Measurements from ENCODE around the gene PITPNM2.

Gene PITPNM2

DNA sequence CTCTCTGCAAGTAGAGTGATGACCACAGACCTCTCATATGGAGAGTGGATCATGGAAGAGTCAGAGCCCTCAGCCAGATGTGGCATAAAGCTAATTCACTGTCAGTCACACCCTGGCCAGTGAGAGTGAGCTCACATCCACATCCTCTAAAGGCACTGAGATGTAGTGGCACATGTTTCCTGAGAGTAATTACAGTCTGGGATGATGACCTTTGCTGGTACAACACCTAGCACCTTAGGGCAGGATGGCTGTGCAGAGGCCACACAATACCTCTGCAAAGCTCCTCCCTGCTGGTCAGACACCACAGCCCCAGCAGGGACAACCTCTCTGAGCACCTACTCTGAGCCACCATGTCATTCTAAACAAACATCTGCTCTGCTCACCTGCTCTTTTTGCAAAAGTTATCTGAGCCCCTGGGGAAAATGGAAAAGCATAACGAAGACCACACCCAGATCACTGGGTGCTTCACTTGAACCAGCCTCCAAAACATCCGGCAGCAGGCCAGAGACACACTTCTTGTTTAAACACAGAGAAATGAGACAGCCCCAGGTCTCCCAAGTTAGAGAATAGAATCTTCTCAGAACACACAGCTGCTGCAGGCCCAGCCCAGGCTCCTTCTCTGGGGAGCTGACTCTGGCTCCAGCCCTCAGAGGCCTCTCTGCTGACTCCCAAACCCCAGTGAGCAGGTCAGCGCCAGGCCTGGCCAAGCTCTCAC is 30.3 kb downstream of the PITPNM2 start:
- H3K4me3 Mint-ChIP-seq = no peak overlapping the region
- no peaks in the 10 kb centered on the region for H3K36me3 Mint-ChIP-seq (ENCODE audit: low read depth)
- H3K27me3 Mint-ChIP-seq = no peaks in the 10 kb centered on the region
- H3K4me1 Mint-ChIP-seq (ENCODE audit: low read depth) = peaks cover 4% of the 10 kb centered on the region
- no peak overlapping the region for H3K27ac Mint-ChIP-seq
- intact Hi-C loops (cut with micrococcal nuclease) = no loop called here
- H3K9me3 Mint-ChIP-seq = no peaks in the 10 kb centered on the region

DNA sequence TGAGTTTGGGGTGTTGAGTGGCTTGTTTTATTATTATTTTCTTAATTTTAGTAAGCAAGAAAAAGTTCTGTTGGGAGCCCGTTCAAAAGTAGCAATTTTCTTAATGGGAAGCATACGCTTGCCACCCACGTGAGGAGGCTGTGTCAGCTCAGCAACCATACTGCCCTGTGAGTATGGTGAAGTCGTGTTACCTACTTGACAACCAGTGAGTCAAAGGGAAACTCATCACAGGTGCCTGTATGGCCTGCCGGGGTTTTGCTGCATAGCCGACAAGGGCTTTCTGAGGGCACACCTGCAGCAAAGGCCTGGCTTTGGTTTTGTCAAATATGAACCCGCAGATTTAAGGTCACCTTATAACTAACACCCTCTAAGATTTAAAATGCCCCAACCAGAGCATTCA is 31.1 kb downstream of the PITPNM2 start:
- Mint-ChIP-seq H3K4me3 (no peak overlapping the region), H3K27ac (no peak overlapping the region), H3K4me1 (ENCODE audit: low read depth) (peaks cover 12% of the 10 kb centered on the region), H3K27me3 (no peaks in the 10 kb centered on the region), H3K9me3 (no peaks in the 10 kb centered on the region), H3K36me3 (ENCODE audit: low read depth) (no peaks in the 10 kb centered on the region)
- intact Hi-C loops (cut with micrococcal nuclease) = no loop called here

DNA sequence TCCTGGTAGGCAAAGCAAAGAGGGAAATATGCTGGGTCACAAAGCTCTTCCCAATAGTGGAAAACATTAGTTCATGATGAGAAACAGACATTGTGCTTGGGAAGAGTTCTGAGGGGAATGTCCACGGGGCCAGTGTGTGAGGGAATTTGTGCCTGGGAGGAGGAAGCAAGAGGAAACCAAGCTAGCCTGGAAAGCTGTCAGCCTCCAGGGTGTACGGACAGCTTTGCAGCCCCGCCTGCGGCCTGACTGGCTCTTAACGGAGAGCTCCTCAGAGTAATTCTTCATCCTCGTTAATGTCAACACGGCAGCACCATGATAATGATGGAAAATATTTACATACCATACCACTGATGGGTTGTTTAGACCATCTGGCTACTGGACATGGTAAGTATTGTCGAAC is 32.4 kb downstream of the PITPNM2 start:
- H3K27me3 Mint-ChIP-seq = no peaks in the 10 kb centered on the region
- no peak overlapping the region for H3K4me3 Mint-ChIP-seq
- intact Hi-C loops (cut with micrococcal nuclease) = no loop called here
- H3K9me3 Mint-ChIP-seq = no peaks in the 10 kb centered on the region
- peaks cover 14% of the 10 kb centered on the region for H3K4me1 Mint-ChIP-seq (ENCODE audit: low read depth)
- H3K27ac Mint-ChIP-seq = no peak overlapping the region
- H3K36me3 Mint-ChIP-seq (ENCODE audit: low read depth) = no peaks in the 10 kb centered on the region

DNA sequence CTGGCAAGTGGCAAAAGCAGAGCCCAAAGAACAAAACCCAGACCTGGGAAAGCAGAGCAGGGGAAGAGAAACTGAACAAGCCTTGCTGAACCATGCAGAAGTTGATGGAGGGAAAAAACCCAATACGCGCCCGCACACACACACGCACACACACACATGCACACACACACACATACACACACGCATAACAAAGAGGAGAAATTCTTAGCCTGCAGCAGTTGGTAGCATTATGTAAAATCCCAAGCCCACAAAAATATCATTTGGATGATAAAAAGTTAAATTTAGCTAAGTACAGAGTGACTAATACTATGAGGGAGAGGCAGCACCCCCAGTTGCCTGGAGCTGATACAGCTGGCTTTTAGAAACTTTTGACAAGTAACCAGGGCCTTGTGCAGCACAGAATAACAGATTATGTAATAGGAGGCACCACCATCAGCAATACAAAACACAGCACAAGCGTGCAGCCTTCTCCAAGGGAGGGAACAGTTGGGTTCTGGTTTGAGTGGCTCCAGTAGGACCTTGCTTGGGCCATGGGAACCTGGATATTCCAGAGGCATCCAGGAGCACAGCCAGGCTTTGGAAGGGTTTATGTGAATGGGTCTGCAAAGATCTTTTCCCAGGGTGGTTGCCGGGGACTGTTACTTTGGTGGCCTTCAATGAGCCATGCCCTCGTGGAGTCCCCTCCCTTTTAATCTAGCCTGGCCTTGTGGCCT is 35.3 kb downstream of the PITPNM2 start:
- H3K9me3 Mint-ChIP-seq = no peaks in the 10 kb centered on the region
- intact Hi-C loops (cut with micrococcal nuclease) = no loop called here
- H3K27ac Mint-ChIP-seq = no peak overlapping the region
- peaks cover 14% of the 10 kb centered on the region for H3K4me1 Mint-ChIP-seq (ENCODE audit: low read depth)
- H3K27me3 Mint-ChIP-seq = no peaks in the 10 kb centered on the region
- no peak overlapping the region for H3K4me3 Mint-ChIP-seq
- H3K36me3 Mint-ChIP-seq (ENCODE audit: low read depth) = no peaks in the 10 kb centered on the region

DNA sequence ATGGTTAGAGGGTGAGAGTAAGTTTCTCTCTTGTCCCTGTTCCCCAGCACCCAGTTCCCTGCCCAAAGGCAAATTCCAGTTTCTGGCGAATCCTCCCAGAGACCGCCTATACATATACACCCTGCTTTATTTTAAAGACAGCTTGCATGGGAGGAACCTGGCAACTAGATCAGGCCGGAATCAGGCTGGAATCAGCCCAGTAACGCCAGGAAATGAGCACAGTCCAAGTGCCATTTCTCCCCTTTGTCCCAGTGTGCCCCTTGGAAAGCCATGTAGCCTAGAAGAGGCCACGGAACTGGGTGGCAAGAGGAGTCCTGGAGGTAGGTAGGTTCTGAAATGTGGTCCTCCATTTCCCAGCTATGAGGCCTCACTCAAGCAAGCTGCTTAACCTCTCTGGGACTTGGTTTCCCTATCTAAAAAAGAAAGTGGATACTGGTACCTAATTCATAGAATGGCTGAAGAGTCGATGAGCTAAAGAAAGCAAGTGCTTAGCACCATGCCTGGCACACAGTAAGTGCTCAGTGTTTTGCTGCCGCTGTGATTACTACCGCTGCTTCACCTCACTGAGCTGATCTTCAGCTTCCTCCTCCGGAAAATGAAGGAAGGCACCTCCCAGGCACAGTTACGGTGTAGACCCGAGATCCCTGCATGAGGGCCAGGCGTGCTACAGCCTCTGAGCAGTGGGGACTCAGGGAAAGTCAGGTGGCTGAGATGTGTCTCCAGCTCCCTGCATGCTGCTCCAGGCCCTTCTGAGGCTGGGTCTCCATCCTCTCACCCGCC is 36.4 kb downstream of the PITPNM2 start:
- Mint-ChIP-seq H3K9me3 (no peaks in the 10 kb centered on the region), H3K36me3 (ENCODE audit: low read depth) (no peaks in the 10 kb centered on the region), H3K27ac (no peak overlapping the region), H3K4me1 (ENCODE audit: low read depth) (peaks cover 14% of the 10 kb centered on the region), H3K4me3 (no peak overlapping the region), H3K27me3 (no peaks in the 10 kb centered on the region)
- intact Hi-C loops (cut with micrococcal nuclease) = no loop called here

DNA sequence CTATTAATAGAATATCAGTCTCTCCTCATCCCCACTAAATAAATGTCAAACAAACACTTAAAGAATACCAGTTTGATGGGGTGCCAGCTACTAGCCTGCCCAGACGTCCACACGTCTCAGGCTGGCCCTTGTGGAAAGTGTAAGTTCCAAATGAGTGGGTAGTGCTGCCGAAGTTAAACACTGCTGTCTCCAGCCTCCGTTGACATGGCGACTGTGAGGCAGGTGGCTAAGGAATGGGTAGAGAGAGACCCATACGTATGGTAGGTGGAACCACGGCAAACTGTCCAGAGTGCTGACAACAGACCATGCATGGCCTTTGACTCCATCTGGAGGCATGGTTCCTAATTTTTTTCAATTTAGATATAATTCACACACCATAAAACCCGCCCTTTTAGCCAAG is 37.9 kb downstream of the PITPNM2 start:
- intact Hi-C loops (cut with micrococcal nuclease) = no loop called here
- Mint-ChIP-seq H3K27me3 (no peaks in the 10 kb centered on the region), H3K27ac (no peak overlapping the region), H3K4me1 (ENCODE audit: low read depth) (peaks cover 20% of the 10 kb centered on the region), H3K9me3 (no peaks in the 10 kb centered on the region), H3K36me3 (ENCODE audit: low read depth) (no peaks in the 10 kb centered on the region), H3K4me3 (no peak overlapping the region)

DNA sequence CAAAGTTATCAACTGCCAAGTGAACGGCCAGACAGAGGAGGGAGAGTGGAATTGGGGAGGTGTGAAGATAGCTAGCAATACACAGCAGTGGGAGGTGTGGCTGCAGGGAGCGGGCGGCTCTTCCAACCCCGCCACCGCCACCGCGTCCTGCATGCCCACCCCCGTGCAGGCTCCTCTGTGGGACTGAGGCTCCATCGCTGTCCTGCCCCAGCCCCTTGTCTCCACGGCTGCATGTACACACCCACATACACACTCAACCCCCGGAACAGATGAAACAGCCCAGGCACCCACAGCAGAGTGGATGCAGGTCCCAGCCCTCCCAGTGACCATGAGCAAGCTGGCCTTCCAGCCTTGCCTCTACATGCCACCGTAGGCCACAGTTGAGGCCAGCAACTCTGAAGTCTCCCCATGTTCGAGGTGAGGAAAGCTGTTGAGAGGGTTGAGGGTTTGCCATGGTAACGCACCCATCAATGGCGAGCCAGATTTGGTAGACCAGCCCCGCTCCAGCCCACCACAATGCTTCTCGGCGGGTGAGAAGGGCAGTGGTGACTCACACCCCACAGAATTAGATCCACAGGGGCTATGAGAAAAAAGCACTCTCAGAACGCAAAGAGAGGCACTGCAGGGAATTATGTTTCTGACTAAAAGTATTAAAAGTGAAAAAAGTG is 39.3 kb downstream of the PITPNM2 start:
- H3K4me1 Mint-ChIP-seq (ENCODE audit: low read depth) = peaks cover 34% of the 10 kb centered on the region
- H3K9me3 Mint-ChIP-seq = no peaks in the 10 kb centered on the region
- intact Hi-C loops (cut with micrococcal nuclease) = no loop called here
- no peak overlapping the region for H3K4me3 Mint-ChIP-seq
- H3K27me3 Mint-ChIP-seq = no peaks in the 10 kb centered on the region
- H3K27ac Mint-ChIP-seq = no peak overlapping the region
- no peaks in the 10 kb centered on the region for H3K36me3 Mint-ChIP-seq (ENCODE audit: low read depth)

DNA sequence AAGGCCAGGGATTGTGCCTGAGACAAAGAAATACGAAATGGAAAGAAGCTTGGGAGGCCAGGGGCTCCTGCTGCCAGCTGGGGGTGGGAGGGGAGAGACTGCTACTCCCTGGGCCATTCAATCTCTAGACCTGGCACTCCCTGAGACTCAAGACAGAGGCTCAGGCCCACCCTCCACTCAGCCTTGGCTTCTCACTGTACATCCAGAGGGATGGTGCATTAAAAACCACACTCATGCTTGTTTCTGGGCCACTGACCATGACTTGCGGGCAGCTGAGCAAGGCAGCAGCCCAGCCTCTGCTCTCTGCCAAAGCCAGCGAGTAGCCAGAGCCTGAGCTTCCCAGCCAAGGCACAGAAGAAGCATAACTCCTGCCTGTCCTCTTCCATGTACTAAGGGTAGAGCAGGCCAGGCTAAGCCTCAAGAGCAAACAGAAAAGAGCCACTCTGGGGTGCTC is 41.5 kb downstream of the PITPNM2 start:
- no peaks in the 10 kb centered on the region for H3K9me3 Mint-ChIP-seq
- peaks cover 40% of the 10 kb centered on the region for H3K4me1 Mint-ChIP-seq (ENCODE audit: low read depth)
- no peaks in the 10 kb centered on the region for H3K36me3 Mint-ChIP-seq (ENCODE audit: low read depth)
- no peak overlapping the region for H3K27ac Mint-ChIP-seq
- no peaks in the 10 kb centered on the region for H3K27me3 Mint-ChIP-seq
- no peak overlapping the region for H3K4me3 Mint-ChIP-seq
- intact Hi-C loops (cut with micrococcal nuclease) = no loop called here

DNA sequence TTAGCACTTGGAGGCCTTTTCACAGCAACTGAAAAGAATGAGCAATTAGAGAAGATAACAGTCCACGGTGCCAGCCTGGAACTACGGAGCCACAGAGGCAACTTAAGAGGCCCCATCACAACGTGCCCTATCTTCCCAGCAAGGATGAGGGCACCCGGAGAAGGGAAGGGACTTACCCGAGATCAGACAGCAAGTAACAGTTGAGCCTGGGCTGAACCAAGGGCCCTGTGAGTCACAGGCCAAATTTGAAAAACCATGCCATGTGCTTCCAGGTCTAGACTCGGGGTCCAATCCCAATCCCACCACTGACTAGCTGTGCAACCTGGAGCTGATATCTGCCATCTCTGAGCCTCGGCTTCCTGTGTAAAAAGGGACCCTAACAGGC is 42.2 kb downstream of the PITPNM2 start:
- no peak overlapping the region for H3K27ac Mint-ChIP-seq
- no peak overlapping the region for H3K4me3 Mint-ChIP-seq
- no peaks in the 10 kb centered on the region for H3K36me3 Mint-ChIP-seq (ENCODE audit: low read depth)
- no peaks in the 10 kb centered on the region for H3K27me3 Mint-ChIP-seq
- H3K9me3 Mint-ChIP-seq = no peaks in the 10 kb centered on the region
- H3K4me1 Mint-ChIP-seq (ENCODE audit: low read depth) = peaks cover 40% of the 10 kb centered on the region
- intact Hi-C loops (cut with micrococcal nuclease) = no loop called here

DNA sequence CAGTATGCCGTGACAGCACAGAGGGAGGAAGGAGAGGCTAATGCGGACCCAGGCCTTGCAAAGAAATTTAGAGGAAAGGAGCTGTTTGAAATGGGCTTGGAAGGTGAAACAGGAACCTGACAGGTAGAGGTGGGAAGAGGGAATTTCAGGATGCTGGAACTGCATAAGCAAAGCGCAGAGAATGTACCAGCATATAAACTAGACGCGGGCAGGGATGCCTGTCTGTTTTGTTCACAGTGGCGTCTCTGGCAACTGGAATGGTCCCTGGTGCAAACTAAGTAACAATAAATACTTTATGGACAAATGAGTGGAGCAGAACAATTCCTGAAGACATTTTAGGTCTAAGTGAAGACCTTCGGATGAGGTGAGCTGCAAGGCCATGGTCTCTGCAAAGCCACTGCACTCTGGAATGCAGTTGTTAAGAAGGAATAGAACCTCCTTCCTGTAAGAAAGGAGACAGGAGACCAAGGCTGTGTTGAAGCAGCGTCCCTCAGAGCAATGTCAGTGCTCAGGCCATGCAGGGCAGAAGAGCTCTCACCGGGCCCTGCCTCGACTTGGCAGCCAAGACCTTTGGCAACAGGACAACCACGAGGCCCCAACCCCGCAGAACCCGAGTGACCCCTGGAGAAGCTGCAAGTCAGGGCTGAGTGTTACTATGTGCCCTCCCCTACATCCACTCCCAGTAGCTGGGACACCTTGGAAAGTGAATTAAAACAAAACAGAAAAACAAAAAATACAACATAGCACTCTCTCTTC is 42.8 kb downstream of the PITPNM2 start:
- peaks cover 40% of the 10 kb centered on the region for H3K4me1 Mint-ChIP-seq (ENCODE audit: low read depth)
- H3K4me3 Mint-ChIP-seq = no peak overlapping the region

DNA sequence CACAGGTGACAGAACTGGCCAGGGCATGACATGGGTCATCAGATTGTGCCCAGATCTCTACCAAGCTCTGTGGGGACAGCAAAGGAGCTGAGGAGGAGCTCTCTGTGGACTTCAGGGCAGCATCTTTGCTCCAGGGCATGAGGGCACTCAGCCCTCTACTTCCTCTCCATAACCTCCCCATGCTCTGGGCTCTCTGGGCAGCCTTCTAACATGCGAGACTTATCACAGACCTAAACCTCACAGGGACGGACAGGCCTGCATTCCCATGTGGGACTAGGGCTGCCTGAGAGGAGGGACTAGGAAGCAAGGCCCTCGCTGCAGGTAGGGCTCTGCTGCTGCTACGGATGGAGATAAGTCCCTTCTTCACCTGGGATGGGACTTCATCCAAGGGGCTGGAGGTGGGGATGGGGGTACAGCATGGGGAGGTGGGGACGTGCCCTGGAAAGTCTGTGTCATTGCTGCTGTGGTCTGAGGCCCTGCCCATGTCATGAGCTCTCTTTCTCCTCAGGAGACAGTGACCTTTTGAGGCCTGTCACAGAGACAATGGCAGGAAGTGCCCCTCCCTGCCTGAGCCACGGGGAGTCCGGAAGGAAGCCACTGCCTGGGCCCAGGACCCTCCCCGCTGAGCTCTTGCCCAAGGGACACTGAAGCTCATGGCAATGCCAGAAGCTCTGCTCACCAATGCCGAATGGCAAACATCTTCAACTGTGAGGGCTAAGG is 44.1 kb downstream of the PITPNM2 start:
- intact Hi-C loops (cut with micrococcal nuclease) = no loop called here
- Mint-ChIP-seq H3K4me3 (no peak overlapping the region), H3K36me3 (ENCODE audit: low read depth) (no peaks in the 10 kb centered on the region), H3K27me3 (no peaks in the 10 kb centered on the region), H3K4me1 (ENCODE audit: low read depth) (peaks cover 40% of the 10 kb centered on the region), H3K9me3 (no peaks in the 10 kb centered on the region), H3K27ac (peak overlapping the region; percentile 77)

More for the DNA sequence above, 42.8 kb downstream of the PITPNM2 start:
- Mint-ChIP-seq H3K36me3 (ENCODE audit: low read depth) (no peaks in the 10 kb centered on the region), H3K9me3 (no peaks in the 10 kb centered on the region), H3K27ac (peak overlapping the region; percentile 77), H3K27me3 (no peaks in the 10 kb centered on the region)
- intact Hi-C loops (cut with micrococcal nuclease) = no loop called here

DNA sequence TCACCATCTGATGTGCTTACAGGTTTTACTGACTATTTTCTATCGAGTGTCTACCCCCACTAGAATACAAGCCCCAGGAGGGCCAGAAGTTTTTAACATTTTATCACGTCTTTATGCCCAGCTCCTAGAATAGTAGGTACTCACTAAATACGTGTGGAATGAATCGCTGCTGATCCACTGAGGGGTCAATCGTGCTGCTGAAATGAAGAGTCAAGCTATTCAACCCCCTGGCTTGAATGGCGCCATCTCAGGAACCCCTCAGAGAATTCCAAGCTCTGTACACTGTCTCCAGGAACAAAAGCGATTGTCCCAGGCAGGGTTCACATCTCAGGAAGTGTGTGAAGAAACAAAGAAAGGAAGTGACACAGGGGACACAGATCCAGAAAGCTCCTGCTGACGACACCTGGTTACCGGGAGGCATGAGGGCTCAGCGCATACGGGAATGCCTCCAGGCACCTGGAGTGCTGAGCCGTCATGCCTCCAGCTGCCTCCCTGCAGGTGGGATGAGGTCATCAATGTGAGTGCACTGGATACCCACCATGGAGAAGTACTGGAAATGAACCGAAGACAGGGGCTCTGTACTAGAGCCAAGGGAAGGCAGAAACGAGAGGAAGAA is 45.6 kb downstream of the PITPNM2 start:
- Mint-ChIP-seq H3K27me3 (no peaks in the 10 kb centered on the region), H3K36me3 (ENCODE audit: low read depth) (no peaks in the 10 kb centered on the region), H3K9me3 (no peaks in the 10 kb centered on the region), H3K4me3 (no peak overlapping the region), H3K4me1 (ENCODE audit: low read depth) (peaks cover 40% of the 10 kb centered on the region), H3K27ac (peak overlapping the region; percentile 21)
- intact Hi-C loops (cut with micrococcal nuclease) = no loop called here

All from dendritic cell treated with granulocyte-macrophage colony-stimulating factor and Interleukin-4, amounts not matched to agents 40 ng/mL and 50 ng/mL, for 4 days (primary cell).